Retinal pigment epithelial cell (primary cell): ENCODE data around the gene S1PR3.

Source experiments
- DNase-seq: peaks from one replicate; pipeline ENCODE4 v3.0.0-alpha.2; 2010; ENCODE audit warnings: low read depth
- H3K4me3 ChIP-seq: 2 replicates; pipeline ENCODE4 v1.5.1; 2011; ENCODE audit warnings: mild to moderate bottlenecking, low read length, control low read depth, moderate library complexity
- TF ChIP-seq, protein P1 (sequence below): conservative IDR thresholded peaks from 2 replicates; pipeline ENCODE4 v1.5.1; 2011; ENCODE audit warnings: low read depth, low read length, control low read depth, inconsistent platforms

Gene S1PR3

DNA sequence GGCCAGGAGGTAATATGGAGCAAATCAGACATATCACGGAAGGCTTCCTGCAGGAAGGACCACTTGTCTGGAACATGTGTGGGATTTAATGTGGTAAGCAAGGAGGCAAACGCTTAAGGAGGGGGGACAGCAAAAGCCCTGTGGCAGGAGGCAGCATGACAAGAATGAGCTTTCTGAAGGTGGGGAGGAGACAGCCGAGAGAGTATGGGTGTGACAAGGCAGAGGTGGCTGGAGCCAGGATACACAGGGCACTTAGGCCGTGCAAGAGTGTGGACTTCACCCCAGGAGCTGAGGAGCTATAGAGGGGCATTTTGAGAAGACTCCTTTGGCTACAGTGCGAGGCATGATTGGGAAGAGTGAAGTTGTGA lies 14.4 kb upstream of the S1PR3 start:
- H3K4me3 ChIP-seq: no peak overlapping the region
- TF ChIP-seq, protein P1, sequence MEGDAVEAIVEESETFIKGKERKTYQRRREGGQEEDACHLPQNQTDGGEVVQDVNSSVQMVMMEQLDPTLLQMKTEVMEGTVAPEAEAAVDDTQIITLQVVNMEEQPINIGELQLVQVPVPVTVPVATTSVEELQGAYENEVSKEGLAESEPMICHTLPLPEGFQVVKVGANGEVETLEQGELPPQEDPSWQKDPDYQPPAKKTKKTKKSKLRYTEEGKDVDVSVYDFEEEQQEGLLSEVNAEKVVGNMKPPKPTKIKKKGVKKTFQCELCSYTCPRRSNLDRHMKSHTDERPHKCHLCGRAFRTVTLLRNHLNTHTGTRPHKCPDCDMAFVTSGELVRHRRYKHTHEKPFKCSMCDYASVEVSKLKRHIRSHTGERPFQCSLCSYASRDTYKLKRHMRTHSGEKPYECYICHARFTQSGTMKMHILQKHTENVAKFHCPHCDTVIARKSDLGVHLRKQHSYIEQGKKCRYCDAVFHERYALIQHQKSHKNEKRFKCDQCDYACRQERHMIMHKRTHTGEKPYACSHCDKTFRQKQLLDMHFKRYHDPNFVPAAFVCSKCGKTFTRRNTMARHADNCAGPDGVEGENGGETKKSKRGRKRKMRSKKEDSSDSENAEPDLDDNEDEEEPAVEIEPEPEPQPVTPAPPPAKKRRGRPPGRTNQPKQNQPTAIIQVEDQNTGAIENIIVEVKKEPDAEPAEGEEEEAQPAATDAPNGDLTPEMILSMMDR: no peak
- no peak for DNase-seq

GRCh38 chr9:88978034-88978433 lies 13.2 kb upstream of the S1PR3 start:
- no peak for DNase-seq
- TF ChIP-seq, protein P1: no peak
- H3K4me3 ChIP-seq: no peak overlapping the region

DNA sequence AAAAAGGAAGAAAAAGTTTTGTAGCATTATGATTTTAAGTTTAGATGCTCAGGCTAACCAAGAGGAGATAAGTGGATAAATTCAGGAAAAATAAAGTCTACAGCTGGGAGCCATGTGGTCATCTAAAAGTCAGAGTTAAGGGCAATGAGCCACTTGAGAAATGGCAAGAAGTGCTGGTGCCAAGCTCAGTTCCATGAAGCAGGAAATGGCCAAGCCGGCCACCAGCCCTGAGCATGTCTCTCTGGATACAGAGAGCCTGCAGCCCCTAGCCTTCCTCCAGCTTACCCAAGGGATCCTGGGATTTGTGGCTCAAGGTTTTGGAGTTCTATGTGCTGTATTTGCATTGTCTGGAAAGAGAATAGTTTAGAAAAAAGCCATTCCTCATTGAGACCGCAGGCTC lies 12.2 kb upstream of the S1PR3 start:
- H3K4me3 ChIP-seq: no peak overlapping the region
- TF ChIP-seq, protein P1: no peak
- no peak for DNase-seq

- H3K4me3 ChIP-seq: no peak overlapping the region
- no peak for DNase-seq
- TF ChIP-seq, protein P1: no peak
These were observed 11.5 kb upstream of the S1PR3 start for GRCh38 chr9:88979791-88980190.

DNA sequence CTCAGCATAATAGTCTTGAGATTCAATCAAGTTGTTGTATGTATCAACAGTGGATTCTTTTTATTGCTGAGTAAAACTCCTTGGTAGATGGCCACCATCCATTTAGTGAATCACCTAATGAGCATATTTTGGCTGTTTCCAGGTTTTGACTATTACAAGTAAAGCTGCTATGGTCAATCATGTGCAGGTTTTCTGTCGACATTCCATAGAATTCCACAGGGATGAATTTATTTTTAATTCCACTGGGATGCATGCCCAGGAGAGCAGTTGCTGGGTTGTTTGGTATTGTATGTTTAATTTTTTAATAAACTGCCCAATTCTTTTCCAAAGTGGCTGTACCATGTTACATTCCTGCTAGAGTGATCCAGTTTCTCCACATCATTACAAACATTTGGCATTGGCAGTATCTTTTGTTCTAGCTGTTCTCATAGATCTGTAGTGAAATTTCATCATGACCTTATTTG lies 10.5 kb upstream of the S1PR3 start:
- H3K4me3 ChIP-seq: no peak overlapping the region
- TF ChIP-seq, protein P1: no peak
- peak; percentile 12 for DNase-seq

DNA sequence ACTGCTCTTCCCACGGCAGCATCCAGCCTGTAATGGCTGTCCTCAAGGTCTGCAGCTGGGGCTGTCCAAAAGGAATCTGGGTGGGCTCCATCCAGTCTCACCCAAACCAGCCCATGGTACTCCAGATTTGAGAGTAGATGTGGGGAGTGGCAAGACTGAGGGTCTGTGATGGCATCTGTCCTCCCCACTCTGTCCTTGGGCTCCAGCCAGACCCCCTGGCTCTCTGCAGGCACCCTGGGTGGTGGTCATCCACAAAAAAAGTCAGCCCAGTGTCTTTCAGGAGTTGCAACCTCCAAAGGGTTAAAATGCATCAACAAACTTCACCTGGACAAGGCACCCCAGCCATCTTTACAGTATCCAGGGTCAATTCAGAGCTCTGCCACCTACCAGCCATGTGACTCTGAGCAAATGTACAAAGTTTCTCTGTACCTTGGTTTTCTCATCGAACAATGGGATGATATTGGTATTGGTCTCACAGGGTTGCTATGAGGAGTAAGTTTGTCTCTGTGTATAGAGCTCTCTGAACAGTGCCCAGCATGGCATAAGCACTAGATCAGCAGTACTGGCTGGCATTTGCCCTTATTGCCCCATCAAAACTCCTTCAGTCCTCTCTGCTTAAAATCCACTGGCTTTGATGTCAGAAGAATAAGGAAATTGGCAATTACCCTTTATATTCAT lies 7.3 kb upstream of the S1PR3 start:
- TF ChIP-seq, protein P1: no peak
- no peak overlapping the region for H3K4me3 ChIP-seq
- no peak for DNase-seq

GRCh38 chr9:88984543-88984883 lies 6.8 kb upstream of the S1PR3 start:
- DNase-seq: no peak
- TF ChIP-seq, protein P1: no peak
- no peak overlapping the region for H3K4me3 ChIP-seq
